GM06990 (cell line): ENCODE results near the gene PKD1.

ENCODE experiments used
- DNase-seq: peaks from one replicate; pipeline ENCODE4 v3.0.0-alpha.2; 2011; ENCODE audit not compliant: insufficient read length; ENCODE audit errors: extremely low read depth
- H3K27me3 ChIP-seq: replicated peaks from 2 replicates; pipeline ENCODE4 v1.6.0; 2011; ENCODE audit warnings: low read length; ENCODE audit not compliant: control insufficient read depth, insufficient read depth
- H3K36me3 ChIP-seq: 2 replicates; pipeline ENCODE4 v1.5.1; 2011; ENCODE audit warnings: low read length; ENCODE audit not compliant: control insufficient read depth, insufficient read depth
- H3K4me3 ChIP-seq: replicated peaks from 2 replicates; pipeline ENCODE4 v1.5.1; 2011; ENCODE audit warnings: low read depth, mild to moderate bottlenecking, control low read depth, low read length
- CTCF ChIP-seq: IDR thresholded peaks from 2 replicates; pipeline ENCODE4 v1.5.1; 2011; ENCODE audit warnings: low read length, control low read depth, mild to moderate bottlenecking, inconsistent platforms; ENCODE audit not compliant: insufficient read depth, poor library complexity, severe bottlenecking

Gene PKD1

DNA sequence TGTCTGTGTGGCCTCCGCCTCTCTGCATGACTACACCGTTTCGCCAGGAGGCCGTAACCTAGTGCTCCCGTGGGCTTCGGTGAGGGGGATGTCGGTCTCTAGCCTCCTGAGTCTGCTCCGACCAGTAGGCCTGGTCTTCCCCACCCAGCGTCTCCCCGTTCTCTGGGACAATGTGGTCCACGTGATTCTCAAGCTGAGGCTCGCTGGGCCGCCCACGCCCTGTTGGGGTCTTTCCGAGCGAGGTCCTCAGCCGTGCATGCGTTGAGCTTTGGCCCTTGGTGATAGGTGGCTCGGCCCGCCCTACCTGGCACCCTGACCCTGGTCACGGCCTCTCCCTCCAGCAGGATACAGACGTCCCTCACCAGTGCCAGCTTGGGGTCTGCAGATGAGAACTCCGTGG, 57.0 kb downstream of the PKD1 start:
- no peak for TF ChIP-seq CTCF
- peaks cover 27% of the 10 kb centered on the region for H3K36me3 ChIP-seq
- no peak for DNase-seq

GRCh38 chr16:2078096-2078495, 57.6 kb downstream of the PKD1 start:
- H3K4me3 ChIP-seq: no peak overlapping the region
- DNase-seq: no peak
- no peak for TF ChIP-seq CTCF
- no peaks in the 10 kb centered on the region for H3K27me3 ChIP-seq
- peaks cover 27% of the 10 kb centered on the region for H3K36me3 ChIP-seq

More for the DNA sequence above, 57.0 kb downstream of the PKD1 start:
- Histone ChIP-seq H3K27me3 (no peaks in the 10 kb centered on the region), H3K4me3 (no peak overlapping the region)

DNA sequence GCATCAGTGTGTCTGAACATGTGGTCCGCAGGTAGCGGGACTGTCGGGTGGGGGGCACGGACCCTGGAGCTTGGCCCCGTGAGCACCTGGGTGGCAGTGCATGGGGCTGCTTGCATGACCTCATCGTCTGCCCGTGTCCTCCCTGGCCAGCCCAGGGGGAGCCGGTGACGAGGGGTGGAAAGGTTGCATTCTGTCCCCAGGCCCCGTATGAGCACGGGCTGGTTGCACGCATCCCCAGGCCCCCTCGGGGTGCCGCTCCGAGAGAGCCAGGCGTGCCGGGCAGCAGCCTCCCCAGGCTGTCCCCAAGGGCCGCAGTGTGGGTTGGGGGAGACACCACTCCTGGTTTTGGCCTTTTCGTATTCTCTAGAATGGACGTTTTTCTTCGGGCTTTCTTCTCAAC, 58.0 kb downstream of the PKD1 start:
- Histone ChIP-seq H3K27me3 (no peaks in the 10 kb centered on the region), H3K4me3 (no peak overlapping the region), H3K36me3 (peaks cover 25% of the 10 kb centered on the region)
- TF ChIP-seq CTCF: no peak
- no peak for DNase-seq

- no peak for TF ChIP-seq CTCF
- peaks cover 29% of the 10 kb centered on the region for H3K36me3 ChIP-seq
- H3K27me3 ChIP-seq: no peaks in the 10 kb centered on the region
- H3K4me3 ChIP-seq: no peak overlapping the region
- DNase-seq: no peak
Measured at GRCh38 chr16:2077016-2077415, 58.7 kb downstream of the PKD1 start.

- DNase-seq: no peak
- no peak overlapping the region for H3K4me3 ChIP-seq
- no peak for TF ChIP-seq CTCF
- peaks cover 28% of the 10 kb centered on the region for H3K36me3 ChIP-seq
- no peaks in the 10 kb centered on the region for H3K27me3 ChIP-seq
Measured at GRCh38 chr16:2076072-2076865, 59.4 kb downstream of the PKD1 start.

DNA sequence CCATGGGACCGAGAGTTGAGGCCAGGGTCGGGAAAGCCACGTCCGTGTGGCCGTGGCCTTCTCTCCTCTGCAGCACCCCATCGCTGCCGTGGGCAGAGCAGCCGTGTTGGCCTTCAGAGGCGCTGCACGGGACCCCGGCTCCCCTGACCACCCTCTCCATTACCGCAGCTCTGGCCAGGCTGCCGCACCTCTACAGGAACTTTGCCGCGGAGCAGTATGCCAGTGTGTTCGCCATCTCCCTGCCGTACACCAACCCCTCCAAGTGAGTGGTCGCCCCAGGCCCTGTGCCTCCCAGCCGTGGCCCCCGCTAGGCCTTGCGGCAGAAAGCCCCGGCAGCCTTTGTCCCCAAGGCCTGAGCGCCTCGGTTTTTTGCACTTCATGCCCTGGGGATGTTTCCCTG, 60.1 kb downstream of the PKD1 start:
- Histone ChIP-seq H3K27me3 (no peaks in the 10 kb centered on the region), H3K4me3 (no peak overlapping the region), H3K36me3 (peaks cover 29% of the 10 kb centered on the region)
- no peak for TF ChIP-seq CTCF
- DNase-seq: no peak
